HAP-1 (cell line): ENCODE data around the gene TMEM238.
"Not testable (repeated sequence)": the region's sequence is repeated elsewhere in the genome, so short reads cannot be mapped to it uniquely, and the experiment has no call there.

Source experiments
- DNase-seq, 2 experiments: peaks; one replicate each; pipeline ENCODE4 v3.0.0-alpha.2; 2016 to 2020; ENCODE audit warnings: low spot score in 2 of 2
- H3K27me3 ChIP-seq: fragments of 250-450 bp; sonication (Bioruptor Pico); 2 replicates; pipeline ENCODE4 v1.5.1; 2020; ENCODE audit warnings: low read depth, mild to moderate bottlenecking, moderate library complexity
- H3K36me3 ChIP-seq: fragments of 250-450 bp; sonication (Bioruptor Pico); replicated peaks from 2 replicates; pipeline ENCODE4 v1.5.1; 2020; ENCODE audit warnings: mild to moderate bottlenecking
- H3K4me1 ChIP-seq: fragments of 250-450 bp; sonication (Bioruptor Pico); 2 replicates; pipeline ENCODE4 v1.5.1; 2020; ENCODE audit warnings: mild to moderate bottlenecking
- H3K4me3 ChIP-seq: fragments of 250-450 bp; sonication (Bioruptor Pico); 2 replicates; pipeline ENCODE4 v1.5.1; 2020; ENCODE audit warnings: mild to moderate bottlenecking, moderate library complexity
- H3K9me3 ChIP-seq: fragments of 250-450 bp; sonication (Bioruptor Pico); 2 replicates; pipeline ENCODE4 v1.5.1; 2020; ENCODE audit warnings: mild to moderate bottlenecking, moderate library complexity
- in situ Hi-C: fragments of 300-500 bp; cut with MboI; formaldehyde crosslinking; loops from 3 replicates; pipeline ENCODE4 v1.14.3; 2020; ENCODE audit warnings: low sequenced_read_pairs, inconsistent platforms, mixed read lengths

Gene TMEM238

DNA sequence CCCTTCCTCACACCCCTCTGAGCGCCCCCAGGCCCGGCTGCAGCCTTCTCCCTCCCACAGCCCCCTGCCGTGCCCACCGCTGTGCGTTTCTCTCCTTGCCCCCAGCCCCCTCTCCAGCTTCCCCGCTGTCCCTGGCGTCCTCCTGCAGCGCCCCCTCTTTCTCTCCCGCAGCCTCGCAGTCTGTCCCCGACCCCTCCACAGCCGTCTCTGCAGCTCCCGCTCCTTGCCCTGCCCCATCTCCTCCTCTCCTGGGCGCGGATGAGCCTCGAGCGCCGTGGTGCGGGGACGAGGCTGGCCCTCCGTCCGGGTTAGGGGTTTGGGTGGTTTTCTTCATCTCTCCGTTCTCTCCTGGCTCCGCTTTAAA is 43.3 kb downstream of the TMEM238 start:
- in situ Hi-C loops, result no loop called here
- Histone ChIP-seq H3K27me3 (no peaks in the 10 kb centered on the region), H3K9me3 (no peaks in the 10 kb centered on the region), H3K4me3 (peak overlapping the region; percentile 77), H3K4me1 (peaks cover 12% of the 10 kb centered on the region), H3K36me3 (peaks cover 34% of the 10 kb centered on the region)
- DNase-seq, result peak in 1 of 2 experiments; percentile 70

- no peak for DNase-seq
- H3K9me3 ChIP-seq, result no peaks in the 10 kb centered on the region
- no peaks in the 10 kb centered on the region for H3K27me3 ChIP-seq
- H3K4me1 ChIP-seq, result peaks cover 12% of the 10 kb centered on the region
- peaks cover 31% of the 10 kb centered on the region for H3K36me3 ChIP-seq
- in situ Hi-C loops, result no loop called here
- H3K4me3 ChIP-seq, result peak overlapping the region; percentile 77
Observed at GRCh38 chr19:55339889-55340783, 44.0 kb downstream of the TMEM238 start.

DNA sequence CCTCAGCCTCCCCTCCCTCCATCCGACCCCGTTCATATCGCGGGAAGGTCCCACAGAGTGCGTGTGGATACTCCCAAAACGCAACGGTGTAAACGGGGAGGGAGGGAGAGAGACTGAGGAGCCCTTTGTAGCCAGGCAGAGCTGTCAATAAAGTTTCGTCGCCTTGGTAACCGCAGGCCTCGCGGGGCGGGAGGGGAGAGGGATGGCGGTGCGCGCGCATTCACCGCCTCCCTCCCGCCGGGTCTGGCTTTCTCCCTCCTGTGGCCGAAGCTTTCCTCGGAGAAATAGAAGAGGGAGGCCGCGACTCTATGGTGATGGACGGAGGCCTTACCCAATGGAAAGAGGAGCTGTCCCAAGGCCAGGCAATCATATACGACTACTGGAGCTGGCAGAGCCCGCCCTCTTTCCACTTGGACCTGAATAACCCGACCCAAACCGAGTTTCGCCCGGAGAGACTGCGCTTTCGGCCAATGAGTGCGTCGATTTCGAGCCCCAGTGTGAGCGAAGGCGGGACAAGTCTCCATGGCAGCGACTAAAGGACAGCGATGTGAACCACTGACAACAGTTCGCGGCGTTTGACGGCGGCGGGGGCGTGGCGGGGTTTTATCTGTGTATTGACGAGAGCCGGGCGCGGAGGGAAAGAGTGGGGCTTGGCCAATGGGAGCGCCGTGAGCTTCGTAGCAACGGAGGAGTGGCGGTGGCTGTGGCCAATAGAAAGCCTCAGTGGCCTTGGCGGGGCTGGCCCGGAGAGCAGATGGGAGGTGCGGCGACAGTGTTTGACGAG is 44.8 kb downstream of the TMEM238 start, which contains the start of gene KMT5C:
KMT5C (plus strand) TSS at position 772 of the 784 bp plus-strand sequence. CDS start 2,061 bp downstream, outside the sequence.
- peak; percentile 99 to 100 for DNase-seq
- in situ Hi-C loops, result no loop called here
- no peaks in the 10 kb centered on the region for H3K27me3 ChIP-seq
- peak within 1 kb of the TSS; percentile 77 for H3K4me3 ChIP-seq
- H3K9me3 ChIP-seq, result no peaks in the 10 kb centered on the region
- peaks cover 12% of the 10 kb centered on the region for H3K4me1 ChIP-seq
- peaks cover 25% of the 10 kb centered on the region for H3K36me3 ChIP-seq

DNA sequence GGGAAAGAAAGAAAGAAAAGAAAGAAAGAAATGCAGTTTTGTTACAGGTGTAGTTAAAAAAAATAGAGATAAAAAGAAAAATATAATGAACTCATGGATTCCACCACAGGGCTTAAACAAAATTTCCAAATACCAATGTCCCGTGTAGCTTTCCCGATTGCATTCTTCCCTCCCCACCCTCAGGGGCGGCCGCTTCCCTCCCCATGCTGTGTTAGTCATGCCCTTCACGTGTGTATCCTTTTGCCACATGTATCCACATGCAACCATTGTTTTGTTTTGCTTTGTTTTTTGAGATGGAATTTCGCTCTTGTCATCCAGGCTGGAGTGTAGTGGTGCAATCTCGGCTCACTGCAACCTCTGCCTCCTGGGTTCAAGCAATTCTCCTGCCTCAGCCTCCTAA is 48.0 kb downstream of the TMEM238 start:
- in situ Hi-C loops, result no loop called here
- no peak for DNase-seq
- Histone ChIP-seq H3K4me3 (no peak overlapping the region), H3K4me1 (peaks cover 6% of the 10 kb centered on the region), H3K36me3 (no peaks in the 10 kb centered on the region), H3K27me3 (no peaks in the 10 kb centered on the region), H3K9me3 (no peaks in the 10 kb centered on the region)

GRCh38 chr19:55333870-55334269 is 50.2 kb downstream of the TMEM238 start:
- no peaks in the 10 kb centered on the region for H3K36me3 ChIP-seq
- no peak overlapping the region for H3K4me3 ChIP-seq
- H3K4me1 ChIP-seq, result peaks cover 6% of the 10 kb centered on the region
- in situ Hi-C loops, result no loop called here
- H3K9me3 ChIP-seq, result no peaks in the 10 kb centered on the region
- no peaks in the 10 kb centered on the region for H3K27me3 ChIP-seq
- no peak for DNase-seq

GRCh38 chr19:55329791-55330190 is 54.3 kb downstream of the TMEM238 start:
- in situ Hi-C loops, DNase-seq, H3K27me3 ChIP-seq, H3K9me3 ChIP-seq, H3K4me3 ChIP-seq, H3K4me1 ChIP-seq, H3K36me3 ChIP-seq: not testable (repeated sequence)
